ENCODE results near the gene CTTN. TPM values are rescaled to one million over a fixed set of nuclear protein-coding genes. Genes with fewer than 3 reads are reported as not detected.

CTTN gene
- total and polyA plus RNA-seq, 2 of the 8 experiments (the other 6 are each of a cell fraction or from before 2014, with no cell fraction given) = 84.6 to 216 TPM

GRCh38 chr11:70372076-70372475, 26.3 kb upstream of the CTTN start:
- Histone ChIP-seq H3K18ac (ENCODE audit: extremely low read depth, low read length) (no peak overlapping the region), H2BK20ac (ENCODE audit: low read length) (no peak overlapping the region), H3K27ac (ENCODE audit: low read depth, low read length) (no peak overlapping the region), H3K4me3 (ENCODE audit: extremely low read depth in 1 of 4, insufficient read depth in 2 of 4, low read depth in 3 of 4, low read length in 4 of 4) (no peak overlapping the region), H3K14ac (ENCODE audit: insufficient read length) (no peak overlapping the region), H3K36me3 (ENCODE audit: control insufficient read depth in 2 of 4, insufficient read depth in 4 of 4, low read length in 3 of 4) (peaks cover 17 to 46% (median 30%) of the 10 kb centered on the region in 4 experiments), H3K9me3 (ENCODE audit: insufficient read depth in 2 of 2, low read depth in 1 of 2, low read length in 1 of 2) (no peaks in the 10 kb centered on the region), H4K20me1 (replicated peaks in 1 of 2; ENCODE audit: control insufficient read depth in 1 of 2, insufficient read depth in 2 of 2, low read length in 2 of 2) (peaks cover 0 to 1% of the 10 kb centered on the region in 2 experiments), H3K79me2 (ENCODE audit: control insufficient read depth in 1 of 2, insufficient read depth in 2 of 2, low read length in 2 of 2) (peaks cover 3 to 9% of the 10 kb centered on the region in 2 experiments; a peak in 3 of 4 replicates), H3K27me3 (replicated peaks in 1 of 4; ENCODE audit: control insufficient read depth in 3 of 4, extremely low read depth in 1 of 4, insufficient read depth in 3 of 4, low read length in 3 of 4) (no peaks in the 10 kb centered on the region), H2BK15ac (ENCODE audit: low read length) (no peak overlapping the region), H3K56ac (replicated peaks; ENCODE audit: insufficient read length, low read depth, low read length) (no peak overlapping the region), H3K23me2 (ENCODE audit: low read depth, low read length) (peaks cover 4% of the 10 kb centered on the region; the same call in 1 of the 2 replicates), H2BK5ac (ENCODE audit: low read depth, low read length) (no peak overlapping the region), H4K91ac (replicated peaks; ENCODE audit: insufficient read length, low read length) (no peak overlapping the region), H4K8ac (ENCODE audit: extremely low read depth, insufficient read depth, low read length) (no peak overlapping the region; the same call in 1 of the 2 replicates), H3K4ac (replicated peaks; ENCODE audit: insufficient read length, low read depth, low read length) (no peak overlapping the region), H3K4me1 (replicated peaks in 1 of 4; ENCODE audit: control insufficient read depth in 3 of 4, insufficient read depth in 4 of 4, low read length in 3 of 4) (no peaks in the 10 kb centered on the region), H3K79me1 (ENCODE audit: low read depth, low read length) (no peaks in the 10 kb centered on the region), H3K4me2 (ENCODE audit: insufficient read depth in 1 of 2, low read depth in 2 of 2, low read length in 2 of 2) (no peak overlapping the region), H2AK5ac (ENCODE audit: low read depth, low read length) (no peak overlapping the region), H2BK120ac (replicated peaks; ENCODE audit: low read depth, low read length) (no peak overlapping the region), H3K23ac (ENCODE audit: insufficient read length) (no peak overlapping the region), H2AFZ (ENCODE audit: low read length) (no peak overlapping the region), H4K5ac (ENCODE audit: insufficient read length, low read depth, low read length) (no peak overlapping the region), H3K9ac (replicated peaks in 1 of 4; ENCODE audit: extremely low read depth in 1 of 4, low read depth in 3 of 4, low read length in 3 of 4) (no peak overlapping the region), H2BK12ac (ENCODE audit: low read depth, low read length) (no peak overlapping the region)
- no peak for DNase-seq (ENCODE audit: low read depth in 1 of 2, low spot score in 2 of 2)
- WGBS, 2 experiments (ENCODE audit: extremely low coverage in 1 of 2, insufficient coverage in 1 of 2, insufficient read length in 1 of 2, insufficient replicate concordance in 2 of 2, low coverage in 1 of 2, low lambda C conversion rate in 2 of 2, missing lambda C conversion rate in 1 of 2) = 97% methylated on average over 8 of the region's 8 CpGs; no CpG with 5 or more reads in 1 of the 2 experiments
- FAIRE-seq = no peak
- CTCF ChIA-PET (ENCODE audit: partially characterized antibody) = no interaction called here
- TF ChIP-seq TBP (IDR thresholded peaks at IDR 0.05; ENCODE audit: low read depth, low read length) (no peak), ASH2L (IDR thresholded peaks at IDR 0.05; ENCODE audit: low read length) (no peak), KDM1A (IDR thresholded peaks at IDR 0.05; ENCODE audit: borderline replicate concordance, low read length) (no peak), CTCF (IDR thresholded peaks at IDR 0.05; ENCODE audit: control extremely low read depth in 1 of 3, insufficient read depth in 1 of 3, low read depth in 1 of 3, low read length in 3 of 3) (no peak), GABPA (IDR thresholded peaks at IDR 0.05; ENCODE audit: borderline replicate concordance, insufficient read depth, low read length) (no peak), TCF12 (IDR thresholded peaks at IDR 0.05; ENCODE audit: low read depth, low read length) (no peak), TAF1 (IDR thresholded peaks at IDR 0.05; ENCODE audit: low read depth, low read length) (no peak), CEBPB (IDR thresholded peaks at IDR 0.05; ENCODE audit: low read depth, low read length) (no peak)
- POLR2A ChIA-PET (ENCODE audit: partially characterized antibody) = no interaction called here

All from H1 (cell line).